WERI-Rb-1 (cell line): ENCODE data around the gene KLHL33.
A peak's percentile ranks its signal among the peaks of the same experiment; 100 is the strongest.

Experiments
- DNase-seq: peaks from one replicate; pipeline ENCODE4 v3.0.0-alpha.2; 2020
- H3K27ac ChIP-seq: fragments of 250-450 bp; sonication (Bioruptor Pico); 2 replicates; pipeline ENCODE4 v1.5.1; 2020; ENCODE audit warnings: mild to moderate bottlenecking, moderate library complexity
- H3K27me3 ChIP-seq: fragments of 250-450 bp; sonication (Bioruptor Pico); 2 replicates; pipeline ENCODE4 v1.5.1; 2021; ENCODE audit warnings: mild to moderate bottlenecking, low read depth, moderate library complexity; ENCODE audit not compliant: insufficient read depth, severe bottlenecking
- H3K36me3 ChIP-seq: fragments of 250-450 bp; sonication (Bioruptor Pico); 2 replicates; pipeline ENCODE4 v1.5.1; 2020; ENCODE audit warnings: mild to moderate bottlenecking, moderate library complexity
- H3K4me3 ChIP-seq: 2 replicates; pipeline ENCODE4 v1.5.1; 2011; ENCODE audit warnings: low read depth, mild to moderate bottlenecking, control low read depth, low read length
- H3K9me3 ChIP-seq: fragments of 250-450 bp; sonication (Bioruptor Pico); 2 replicates; pipeline ENCODE4 v1.5.1; 2021; ENCODE audit warnings: mild to moderate bottlenecking, moderate library complexity; ENCODE audit not compliant: severe bottlenecking
- CTCF ChIP-seq: IDR thresholded peaks from 2 replicates; pipeline ENCODE4 v1.5.1; 2011; ENCODE audit warnings: low read depth, mild to moderate bottlenecking, control low read depth, inconsistent platforms, low read length

KLHL33 gene

DNA sequence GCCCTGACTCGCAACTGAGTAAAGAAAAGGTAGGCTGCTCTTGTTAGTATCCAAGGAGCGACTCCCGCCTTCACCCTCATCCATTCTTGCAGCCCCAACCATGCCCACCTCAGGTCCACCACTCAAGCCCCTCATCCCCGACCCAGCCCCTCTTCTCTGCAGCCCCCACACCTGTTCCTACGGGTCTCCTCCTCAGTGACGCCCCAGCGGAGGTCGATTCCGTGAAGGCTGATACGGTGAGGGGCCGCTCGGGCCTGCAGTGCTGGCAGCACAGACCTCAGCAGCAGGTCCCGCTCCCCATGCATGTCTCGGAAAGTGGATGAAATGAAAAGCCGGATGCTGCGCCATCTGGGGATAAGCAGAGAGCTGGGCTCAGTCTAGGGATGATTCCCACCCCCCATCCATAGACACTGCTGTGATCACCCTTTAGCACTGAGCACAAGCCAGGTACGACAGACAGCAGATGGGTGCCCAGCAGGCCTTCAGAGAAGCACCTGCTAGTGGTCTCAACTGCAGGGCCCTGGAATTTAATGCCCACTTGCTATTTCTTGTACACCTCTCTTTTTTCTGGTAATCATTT lies 49.6 kb downstream of the KLHL33 start:
- peak; percentile 93 for DNase-seq
- Histone ChIP-seq H3K27ac (peak overlapping the region; percentile 81), H3K27me3 (no peaks in the 10 kb centered on the region), H3K9me3 (no peaks in the 10 kb centered on the region), H3K36me3 (peaks cover 81% of the 10 kb centered on the region), H3K4me3 (peak overlapping the region; percentile 24)
- TF ChIP-seq CTCF = 0 out of 2 replicates have a peak, but pooled peaks have one; percentile 25

GRCh38 chr14:20384886-20385285 lies 51.1 kb downstream of the KLHL33 start:
- H3K4me3 ChIP-seq = no peak overlapping the region
- H3K9me3 ChIP-seq = no peaks in the 10 kb centered on the region
- peaks cover 81% of the 10 kb centered on the region for H3K36me3 ChIP-seq
- no peak for DNase-seq
- no peaks in the 10 kb centered on the region for H3K27me3 ChIP-seq
- TF ChIP-seq CTCF = no peak
- H3K27ac ChIP-seq = no peak overlapping the region

DNA sequence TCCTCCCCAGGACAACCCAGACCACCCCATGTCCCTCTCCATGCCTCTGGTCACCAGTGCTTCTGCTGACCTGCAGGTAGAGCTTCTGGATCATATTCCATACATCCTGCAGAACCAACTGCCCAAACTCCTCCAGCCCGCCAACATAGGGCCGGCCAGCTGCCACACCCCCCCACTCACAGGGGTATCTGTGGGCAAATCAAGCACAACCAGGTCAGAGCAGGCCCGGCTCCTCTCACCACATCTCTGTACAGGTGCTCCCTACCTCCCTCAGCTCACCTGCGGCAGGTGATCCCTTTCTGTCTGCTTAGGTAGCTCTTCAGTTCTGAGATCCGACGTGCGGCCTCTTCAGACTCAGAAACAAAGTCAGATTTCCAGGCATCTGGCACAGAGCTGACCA lies 51.6 kb downstream of the KLHL33 start:
- no peak overlapping the region for H3K27ac ChIP-seq
- peaks cover 83% of the 10 kb centered on the region for H3K36me3 ChIP-seq
- H3K27me3 ChIP-seq = no peaks in the 10 kb centered on the region
- H3K4me3 ChIP-seq = no peak overlapping the region
- DNase-seq = no peak
- no peaks in the 10 kb centered on the region for H3K9me3 ChIP-seq
- TF ChIP-seq CTCF = no peak

- Histone ChIP-seq H3K27ac (no peak overlapping the region), H3K4me3 (no peak overlapping the region), H3K36me3 (peaks cover 83% of the 10 kb centered on the region), H3K27me3 (no peaks in the 10 kb centered on the region), H3K9me3 (no peaks in the 10 kb centered on the region)
- TF ChIP-seq CTCF = no peak
- DNase-seq = no peak
Measured at GRCh38 chr14:20383636-20384035, 52.3 kb downstream of the KLHL33 start.

DNA sequence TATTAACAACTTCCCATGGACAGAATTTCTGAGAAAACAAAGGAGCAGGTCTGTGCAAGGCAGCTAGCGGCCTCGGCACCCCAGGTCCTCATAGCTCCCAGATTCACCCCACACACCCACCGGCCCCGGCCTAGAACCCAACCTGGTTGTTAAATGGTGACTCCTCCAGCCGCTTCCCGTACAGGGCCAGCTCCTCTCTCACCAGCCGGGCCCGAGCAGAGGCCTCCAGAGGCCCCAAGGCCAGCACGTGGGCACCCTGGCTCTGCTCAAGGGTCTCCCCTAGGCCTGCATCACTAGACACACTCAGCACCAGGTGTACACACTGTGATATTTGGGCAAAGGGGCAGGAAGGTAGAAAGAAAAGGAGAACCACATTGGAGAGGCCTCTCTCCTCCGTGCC lies 52.9 kb downstream of the KLHL33 start:
- H3K36me3 ChIP-seq = peaks cover 83% of the 10 kb centered on the region
- no peak for TF ChIP-seq CTCF
- no peak overlapping the region for H3K4me3 ChIP-seq
- no peaks in the 10 kb centered on the region for H3K9me3 ChIP-seq
- no peaks in the 10 kb centered on the region for H3K27me3 ChIP-seq
- no peak for DNase-seq
- H3K27ac ChIP-seq = no peak overlapping the region

- H3K9me3 ChIP-seq = no peaks in the 10 kb centered on the region
- TF ChIP-seq CTCF = no peak
- DNase-seq = no peak
- H3K36me3 ChIP-seq = peaks cover 82% of the 10 kb centered on the region
- H3K4me3 ChIP-seq = no peak overlapping the region
- H3K27me3 ChIP-seq = no peaks in the 10 kb centered on the region
- no peak overlapping the region for H3K27ac ChIP-seq
Measured at GRCh38 chr14:20382526-20382925, 53.4 kb downstream of the KLHL33 start.
